Endothelial cell of umbilical vein (primary cell): ENCODE results near the gene HGF. TPM values are rescaled to one million over a fixed set of nuclear protein-coding genes. Genes with fewer than 3 reads are reported as not detected.

Experiments
- BruUV-seq: library from RNA; stranded (reverse); fragments of 400-500 nt; replicated peaks from 2 replicates; lab custom pipeline; 2021; lab: Mats Ljungman, UMichigan
- CTCF ChIA-PET: fragments of 300-600, 350-600 bp; sonication (Branson Sonifier 250); formaldehyde crosslinking; loops from one replicate; lab custom pipeline; 2021; ENCODE audit warnings: antibody characterized with exemption, inconsistent platforms; lab: Charles Lee
- POLR2A ChIA-PET: fragments of 300-600, 350-600 bp; sonication (Branson Sonifier 250); formaldehyde crosslinking; loops from one replicate; lab custom pipeline; 2021; ENCODE audit warnings: antibody characterized with exemption, inconsistent platforms; lab: Charles Lee
- DNase-seq: peaks from one replicate; pipeline ENCODE4 v3.0.0-alpha.2; 2011; ENCODE audit warnings: low read depth, low spot score
- FAIRE-seq: peaks from 2 replicates; lab custom pipeline; 2011; peaks lifted over from hg19 to GRCh38; lab: Jason Lieb, UNC
- H2AFZ ChIP-seq: 2 replicates; pipeline ENCODE4 v1.6.0; 2012; ENCODE audit warnings: low read depth, low read length, control low read depth, inconsistent platforms
- H3K27ac ChIP-seq: 2 replicates; pipeline ENCODE4 v1.5.1; 2011; ENCODE audit warnings: low read depth, mild to moderate bottlenecking, control low read depth, low read length, moderate library complexity; ENCODE audit not compliant: insufficient read depth
- H3K27me3 ChIP-seq, 2 experiments: 2 replicates each; pipeline versions ENCODE4 v1.6.0 to v1.6.1; 2011; ENCODE audit warnings: low read length in 2 of 2, mixed read lengths in 1 of 2; ENCODE audit not compliant: control insufficient read depth in 2 of 2, insufficient read depth in 2 of 2
- H3K36me3 ChIP-seq, 2 experiments: 2 replicates in 1 of 2; 3 replicates in 1 of 2; pipeline ENCODE4 v1.5.1; 2011; ENCODE audit warnings: low read length in 2 of 2, mild to moderate bottlenecking in 1 of 2, moderate library complexity in 1 of 2; ENCODE audit not compliant: control insufficient read depth in 2 of 2, insufficient read depth in 2 of 2; ENCODE audit errors: extremely low read depth in 1 of 2
- H3K4me1 ChIP-seq: 3 replicates; pipeline ENCODE4 v1.5.1; 2011; ENCODE audit warnings: mild to moderate bottlenecking, low read length; ENCODE audit not compliant: control insufficient read depth, insufficient read depth; ENCODE audit errors: extremely low read depth
- H3K4me2 ChIP-seq: 2 replicates; pipeline ENCODE4 v1.6.1; 2011; ENCODE audit warnings: low read length, control low read depth, mixed read lengths; ENCODE audit not compliant: insufficient read depth
- H3K4me3 ChIP-seq, 3 experiments: fragments of 200-600 bp in 1 of 3; sonication (generic), shearing (Covaris generic) in 1 of 3; replicated peaks in 1 of 3; 2 replicates each; pipeline ENCODE4 v1.5.1; 2011 to 2016; ENCODE audit warnings: control low read depth in 3 of 3, low read length in 3 of 3, mild to moderate bottlenecking in 2 of 3, inconsistent platforms in 1 of 3, low read depth in 1 of 3, moderate library complexity in 1 of 3; ENCODE audit not compliant: insufficient read depth in 1 of 3
- H3K79me2 ChIP-seq: 2 replicates; pipeline ENCODE4 v1.6.0; 2012; ENCODE audit warnings: low read length, inconsistent platforms; ENCODE audit not compliant: control insufficient read depth, insufficient read depth
- H3K9ac ChIP-seq: replicated peaks from 2 replicates; pipeline ENCODE3; 2011; ENCODE audit warnings: low read length, control low read depth; ENCODE audit not compliant: insufficient read depth; ENCODE audit errors: extremely low read depth
- H3K9me1 ChIP-seq: replicated peaks from 3 replicates; pipeline ENCODE4 v1.6.0; 2011; ENCODE audit warnings: mild to moderate bottlenecking, low read length; ENCODE audit not compliant: control insufficient read depth, insufficient read depth; ENCODE audit errors: extremely low read depth
- H3K9me3 ChIP-seq: replicated peaks from 2 replicates; pipeline ENCODE4 v1.5.1; 2012; ENCODE audit warnings: low read length, inconsistent platforms; ENCODE audit not compliant: control insufficient read depth, insufficient read depth
- H4K20me1 ChIP-seq: replicated peaks from 2 replicates; pipeline ENCODE3; 2011; ENCODE audit warnings: mild to moderate bottlenecking, low read length; ENCODE audit not compliant: control insufficient read depth, insufficient read depth; ENCODE audit errors: extremely low read depth
- CTCF ChIP-seq, 2 donors: IDR thresholded peaks; 1 replicate in 1 of 2; 2 replicates in 1 of 2; pipeline ENCODE4 v1.5.1; 2011; ENCODE audit warnings: low read length in 2 of 2, mild to moderate bottlenecking in 2 of 2, moderate library complexity in 2 of 2, control low read depth in 1 of 2, inconsistent platforms in 1 of 2, low read depth in 1 of 2; ENCODE audit not compliant: insufficient read depth in 1 of 2; ENCODE audit errors: extremely low read depth in 1 of 2
- EZH2 ChIP-seq: IDR thresholded peaks from 2 replicates; pipeline ENCODE4 v1.6.1; 2012; ENCODE audit warnings: borderline replicate concordance, low read depth, mild to moderate bottlenecking, moderate library complexity, low read length, inconsistent platforms; ENCODE audit not compliant: severe bottlenecking
- FOS ChIP-seq: IDR thresholded peaks from 2 replicates; pipeline ENCODE4 v1.6.1; 2011; ENCODE audit warnings: mild to moderate bottlenecking, low read length, moderate library complexity, borderline replicate concordance; ENCODE audit not compliant: insufficient read depth
- GATA2 ChIP-seq: IDR thresholded peaks from 2 replicates; pipeline ENCODE4 v1.7.0; 2011; ENCODE audit warnings: low read depth, mild to moderate bottlenecking, moderate library complexity, mixed read lengths, low read length; ENCODE audit not compliant: insufficient read length, insufficient read depth
- JUN ChIP-seq: IDR thresholded peaks from 2 replicates; pipeline ENCODE4 v1.6.1; 2011; ENCODE audit warnings: borderline replicate concordance, low read depth; ENCODE audit not compliant: insufficient read length, insufficient read depth
- MYC ChIP-seq: IDR thresholded peaks from one replicate; pipeline ENCODE4 v1.6.1; 2011; ENCODE audit warnings: mild to moderate bottlenecking, low read depth, low read length
- POLR2A ChIP-seq: IDR thresholded peaks from 2 replicates; pipeline ENCODE4 v1.6.1; 2012; ENCODE audit warnings: low read depth, mild to moderate bottlenecking, control low read depth, low read length
- POLR2AphosphoS5 ChIP-seq: IDR thresholded peaks from 2 replicates; pipeline ENCODE4 v1.6.1; 2012; ENCODE audit warnings: low read depth, mild to moderate bottlenecking, control low read depth, low read length, moderate library complexity; ENCODE audit not compliant: insufficient read depth
- dilution Hi-C: fragments of 300-500 bp; cut with MboI; formaldehyde crosslinking; loops from one replicate; pipeline ENCODE4 v1.15.0; 2019; ENCODE audit warnings: low sequenced_read_pairs; ENCODE audit not compliant: extremely low pct_ligation_motif_present
- intact Hi-C: fragments of 100-400 bp; cut with micrococcal nuclease; formaldehyde crosslinking; loops from one replicate; pipeline ENCODE4 v1.10.0; 2022
- polyA plus RNA-seq, 4 experiments: library from polyadenylated mRNA; depleted of rRNA in 3 of 4; stranded (reverse) in 3 of 4; unstranded in 1 of 4; fragments of >200 nt; gene quantifications; 2 replicates each; pipeline versions ENCODE4 v1.2.1 to v1.2.3, GENCODE V29; 2011 to 2012; ENCODE audit warnings: missing spikeins in 1 of 4
- total RNA-seq: library from RNA; stranded (reverse); gene quantifications from 2 replicates; pipeline ENCODE4 v1.2.3, GENCODE V29; 2021
- TF ChIP-seq, protein P1 (sequence below): IDR thresholded peaks from 2 replicates; pipeline ENCODE4 v1.6.1; 2011; ENCODE audit not compliant: insufficient read depth, insufficient read length

The HGF gene
- total and polyA plus RNA-seq, 2 donors (not counting 3 experiments of a cell fraction or from before 2014, with no cell fraction given): 0.15 to 0.18 TPM

- Histone ChIP-seq H4K20me1 (no peaks in the 10 kb centered on the region), H3K36me3 (no peaks in the 10 kb centered on the region), H3K9me1 (no peaks in the 10 kb centered on the region), H3K27me3 (no peaks in the 10 kb centered on the region), H3K4me1 (peaks cover 3% of the 10 kb centered on the region), H3K4me2 (no peak overlapping the region), H3K27ac (no peak overlapping the region), H3K9me3 (no peaks in the 10 kb centered on the region), H3K79me2 (no peaks in the 10 kb centered on the region), H2AFZ (no peak overlapping the region), H3K9ac (no peak overlapping the region), H3K4me3 (no peak overlapping the region)
- intact Hi-C loops: no loop called here
- no peak for FAIRE-seq
- BruUV-seq: no TSS peak
- POLR2A ChIA-PET: no interaction called here
- DNase-seq: no peak
- TF ChIP-seq, protein P1, sequence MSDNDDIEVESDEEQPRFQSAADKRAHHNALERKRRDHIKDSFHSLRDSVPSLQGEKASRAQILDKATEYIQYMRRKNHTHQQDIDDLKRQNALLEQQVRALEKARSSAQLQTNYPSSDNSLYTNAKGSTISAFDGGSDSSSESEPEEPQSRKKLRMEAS: no peak
- TF ChIP-seq POLR2A (no peak), POLR2AphosphoS5 (no peak), MYC (no peak), GATA2 (no peak), FOS (no peak), EZH2 (no peak), JUN (no peak), CTCF (IDR thresholded peaks at IDR 0.05; ENCODE audit: extremely low read depth in 1 of 2, insufficient read depth in 1 of 2, low read depth in 1 of 2, low read length in 2 of 2) (no peak)
- CTCF ChIA-PET: no interaction called here
- dilution Hi-C loops: no loop called here
Observed at GRCh38 chr7:81707196-81707595, 62.7 kb downstream of the HGF start.
